Measurements from ENCODE around the gene SLAMF6. TPM values are rescaled to one million over a fixed set of nuclear protein-coding genes. Genes with fewer than 3 reads are reported as not detected.

The SLAMF6 gene
- total and polyA plus RNA-seq, 4 experiments from 2014 or later, result 56.4 to 105 (median 78.0) TPM

GRCh38 chr1:160553778-160554177 is 30.7 kb upstream of the SLAMF6 start:
- peak overlapping the region in 4 of 7 donors; percentile 22 to 61 (median 54) for H3K27ac Mint-ChIP-seq
- H3K4me1 Mint-ChIP-seq, result peaks cover 32 to 54% (median 42%) of the 10 kb centered on the region in 4 donors

GRCh38 chr1:160552425-160552824 is 29.4 kb upstream of the SLAMF6 start:
- CTCF ChIA-PET (ENCODE audit: partially characterized antibody), result interaction anchor here (0.6 to 20.9 kb wide), 5 partner anchors 10 to 124 kb away, joined by 3 to 359 read pairs (median 6); no protein-coding TSS in a partner anchor
- H3K4me1 ChIP-seq (ENCODE audit: insufficient read depth, low read length), result peaks cover 48% of the 10 kb centered on the region
- no peak for DNase-seq
- Mint-ChIP-seq H3K36me3 (peaks cover 51 to 59% of the 10 kb centered on the region in 2 donors), H3K27ac (peak overlapping the region in 4 of 7 donors; percentile 36 to 66 (median 52)), H3K4me3 (no peak overlapping the region), H3K9me3 (no peaks in the 10 kb centered on the region), H3K4me1 (peaks cover 26 to 42% (median 33%) of the 10 kb centered on the region in 4 donors), H3K27me3 (no peaks in the 10 kb centered on the region)
- no peak overlapping the region for H3K4me3 ChIP-seq (ENCODE audit: low read length in 2 of 2)
- POLR2A ChIA-PET (ENCODE audit: partially characterized antibody), result interaction anchor here (0.8 to 24.0 kb wide), 5 partner anchors 12 to 54 kb away, joined by 3 to 639 read pairs (median 4); partner anchors contain the start of gene CD84
- peaks cover 63% of the 10 kb centered on the region for H3K36me3 ChIP-seq (ENCODE audit: insufficient read depth, low read length)
- H3K9me3 ChIP-seq (ENCODE audit: control insufficient read depth in 1 of 2, low read length in 2 of 2), result no peaks in the 10 kb centered on the region
- H3K27me3 ChIP-seq (ENCODE audit: insufficient read depth, low read length), result no peaks in the 10 kb centered on the region
- intact Hi-C loops (cut with micrococcal nuclease), result no loop called here
- no peak overlapping the region for H3K27ac ChIP-seq (ENCODE audit: low read depth, low read length)

More at GRCh38 chr1:160553778-160554177, 30.7 kb upstream of the SLAMF6 start:
- Histone ChIP-seq H3K4me3 (ENCODE audit: low read length in 2 of 2) (no peak overlapping the region), H3K9me3 (ENCODE audit: control insufficient read depth in 1 of 2, low read length in 2 of 2) (no peaks in the 10 kb centered on the region), H3K27ac (ENCODE audit: low read depth, low read length) (no peak overlapping the region), H3K36me3 (ENCODE audit: insufficient read depth, low read length) (peaks cover 49% of the 10 kb centered on the region), H3K4me1 (ENCODE audit: insufficient read depth, low read length) (peaks cover 61% of the 10 kb centered on the region), H3K27me3 (ENCODE audit: insufficient read depth, low read length) (no peaks in the 10 kb centered on the region)
- intact Hi-C loops (cut with micrococcal nuclease), result no loop called here
- no peaks in the 10 kb centered on the region for H3K9me3 Mint-ChIP-seq
- no peak overlapping the region for H3K4me3 Mint-ChIP-seq
- ChIA-PET POLR2A (ENCODE audit: partially characterized antibody) (interaction anchor here (1.0 to 24.0 kb wide), 5 partner anchors 10 to 93 kb away, joined by 3 to 639 read pairs (median 4); partner anchors contain the start of genes CD84 and SLAMF1), CTCF (ENCODE audit: partially characterized antibody) (interaction anchor here (1.2 to 20.9 kb wide), 6 partner anchors 11 to 121 kb away, joined by 3 to 359 read pairs (median 6); no protein-coding TSS in a partner anchor)
- peaks cover 43 to 48% of the 10 kb centered on the region in 2 donors for H3K36me3 Mint-ChIP-seq
- DNase-seq, result no peak
- no peaks in the 10 kb centered on the region for H3K27me3 Mint-ChIP-seq

DNA sequence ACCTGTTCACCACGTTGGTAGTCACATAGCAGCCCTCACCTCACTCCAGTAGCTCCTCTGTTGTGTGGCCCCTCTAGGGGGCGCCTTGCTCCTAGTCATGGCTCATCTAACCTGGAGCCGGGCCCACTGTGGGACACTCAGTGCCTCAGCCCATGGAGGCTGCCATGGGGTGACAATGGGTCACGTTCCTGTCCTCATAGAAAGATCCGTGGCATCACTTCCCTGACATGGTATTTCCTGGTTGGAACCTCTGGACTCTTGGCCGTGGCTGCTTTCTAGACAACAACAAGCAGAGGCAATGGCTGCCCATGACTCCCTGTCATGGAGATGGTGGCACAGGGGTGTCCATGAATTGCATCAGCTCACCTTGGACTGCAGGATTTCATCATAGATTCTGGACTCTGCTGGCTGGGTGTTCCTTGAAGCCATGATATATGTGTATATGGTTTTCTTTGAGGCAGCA is 27.5 kb upstream of the SLAMF6 start:
- Histone ChIP-seq H3K4me3 (ENCODE audit: low read length in 2 of 2) (no peak overlapping the region), H3K4me1 (ENCODE audit: insufficient read depth, low read length) (peaks cover 36% of the 10 kb centered on the region), H3K36me3 (ENCODE audit: insufficient read depth, low read length) (peaks cover 74% of the 10 kb centered on the region), H3K27me3 (ENCODE audit: insufficient read depth, low read length) (no peaks in the 10 kb centered on the region), H3K9me3 (ENCODE audit: control insufficient read depth in 1 of 2, low read length in 2 of 2) (no peaks in the 10 kb centered on the region), H3K27ac (ENCODE audit: low read depth, low read length) (no peak overlapping the region)
- POLR2A ChIA-PET (ENCODE audit: partially characterized antibody), result interaction anchor here (1.3 to 24.0 kb wide), 4 partner anchors 10 to 56 kb away, joined by 6 to 639 read pairs (median 24); partner anchors contain the start of gene CD84
- H3K9me3 Mint-ChIP-seq, result no peaks in the 10 kb centered on the region
- intact Hi-C loops (cut with micrococcal nuclease), result loop anchor here (1.0 kb wide), 1 partner anchor 57 kb away; no protein-coding TSS in a partner anchor
- CTCF ChIA-PET (ENCODE audit: partially characterized antibody), result interaction anchor here (0.7 to 20.9 kb wide), 16 partner anchors 8 to 124 kb away, joined by 3 to 359 read pairs (median 5); no protein-coding TSS in a partner anchor
- peak in 4 of 5 donors; percentile 43 to 54 (median 46) for DNase-seq
- peak overlapping the region in 5 of 7 donors; percentile 27 to 77 (median 64) for H3K27ac Mint-ChIP-seq
- H3K4me3 Mint-ChIP-seq, result peak overlapping the region in 1 of 8 donors; percentile 36
- H3K4me1 Mint-ChIP-seq, result peaks cover 16 to 40% (median 27%) of the 10 kb centered on the region in 4 donors
- no peaks in the 10 kb centered on the region for H3K27me3 Mint-ChIP-seq
- H3K36me3 Mint-ChIP-seq, result peaks cover 60 to 74% of the 10 kb centered on the region in 2 donors

DNA sequence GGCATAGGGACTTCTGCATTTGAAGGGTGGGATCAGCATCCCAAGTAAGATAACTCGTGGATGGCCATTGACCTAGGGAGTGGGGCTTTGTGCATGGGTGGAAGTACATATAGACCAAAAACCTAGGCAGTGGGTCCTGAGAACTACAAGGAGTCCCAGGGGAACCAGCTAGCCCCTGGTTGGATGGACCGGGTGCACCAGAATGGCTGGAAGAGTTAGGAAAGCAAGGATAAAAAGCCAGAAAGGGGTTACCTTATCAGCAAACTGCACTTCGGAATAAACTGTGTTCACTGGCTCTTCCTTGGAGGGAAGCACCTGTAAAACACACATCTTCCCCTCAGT is 26.6 kb upstream of the SLAMF6 start:
- peaks cover 22 to 45% (median 32%) of the 10 kb centered on the region in 4 donors for H3K4me1 Mint-ChIP-seq
- no peak overlapping the region for H3K27ac ChIP-seq (ENCODE audit: low read depth, low read length)

GRCh38 chr1:160548960-160549664 is 26.1 kb upstream of the SLAMF6 start:
- Mint-ChIP-seq H3K4me1 (peaks cover 22 to 51% (median 35%) of the 10 kb centered on the region in 4 donors), H3K9me3 (no peaks in the 10 kb centered on the region), H3K36me3 (peaks cover 63 to 77% of the 10 kb centered on the region in 2 donors), H3K4me3 (no peak overlapping the region), H3K27ac (peak overlapping the region in 6 of 7 donors; percentile 6 to 84 (median 64)), H3K27me3 (no peaks in the 10 kb centered on the region)
- ChIA-PET CTCF (ENCODE audit: partially characterized antibody) (interaction anchor here (0.9 to 20.9 kb wide), 9 partner anchors 9 to 219 kb away, joined by 3 to 359 read pairs (median 3); no protein-coding TSS in a partner anchor), POLR2A (ENCODE audit: partially characterized antibody) (interaction anchor here (1.1 to 24.0 kb wide), 5 partner anchors 11 to 120 kb away, joined by 3 to 639 read pairs (median 21); partner anchors contain the start of gene CD84)
- no peak overlapping the region for H3K27ac ChIP-seq (ENCODE audit: low read depth, low read length)
- no peak for DNase-seq
- peaks cover 70% of the 10 kb centered on the region for H3K36me3 ChIP-seq (ENCODE audit: insufficient read depth, low read length)
- peaks cover 45% of the 10 kb centered on the region for H3K4me1 ChIP-seq (ENCODE audit: insufficient read depth, low read length)
- no peaks in the 10 kb centered on the region for H3K27me3 ChIP-seq (ENCODE audit: insufficient read depth, low read length)
- no peak overlapping the region for H3K4me3 ChIP-seq (ENCODE audit: low read length in 2 of 2)
- intact Hi-C loops (cut with micrococcal nuclease), result no loop called here
- no peaks in the 10 kb centered on the region for H3K9me3 ChIP-seq (ENCODE audit: control insufficient read depth in 1 of 2, low read length in 2 of 2)

More for the DNA sequence above, 26.6 kb upstream of the SLAMF6 start:
- H3K27me3 ChIP-seq (ENCODE audit: insufficient read depth, low read length), result no peaks in the 10 kb centered on the region
- Mint-ChIP-seq H3K27ac (peak overlapping the region in 4 of 7 donors; percentile 46 to 78 (median 67)), H3K4me3 (no peak overlapping the region), H3K36me3 (peaks cover 63 to 79% of the 10 kb centered on the region in 2 donors), H3K27me3 (no peaks in the 10 kb centered on the region), H3K9me3 (no peaks in the 10 kb centered on the region)
- DNase-seq, result no peak
- peaks cover 74% of the 10 kb centered on the region for H3K36me3 ChIP-seq (ENCODE audit: insufficient read depth, low read length)
- POLR2A ChIA-PET (ENCODE audit: partially characterized antibody), result interaction anchor here (1.1 to 24.0 kb wide), 5 partner anchors 11 to 121 kb away, joined by 3 to 639 read pairs (median 21); partner anchors contain the start of gene CD84
- no peak overlapping the region for H3K4me3 ChIP-seq (ENCODE audit: low read length in 2 of 2)
- H3K9me3 ChIP-seq (ENCODE audit: control insufficient read depth in 1 of 2, low read length in 2 of 2), result no peaks in the 10 kb centered on the region
- H3K4me1 ChIP-seq (ENCODE audit: insufficient read depth, low read length), result peaks cover 40% of the 10 kb centered on the region
- intact Hi-C loops (cut with micrococcal nuclease), result loop anchor here (1.0 kb wide), 1 partner anchor 58 kb away; no protein-coding TSS in a partner anchor
- CTCF ChIA-PET (ENCODE audit: partially characterized antibody), result interaction anchor here (0.9 to 20.9 kb wide), 15 partner anchors 7 to 219 kb away, joined by 3 to 359 read pairs (median 5); no protein-coding TSS in a partner anchor

DNA sequence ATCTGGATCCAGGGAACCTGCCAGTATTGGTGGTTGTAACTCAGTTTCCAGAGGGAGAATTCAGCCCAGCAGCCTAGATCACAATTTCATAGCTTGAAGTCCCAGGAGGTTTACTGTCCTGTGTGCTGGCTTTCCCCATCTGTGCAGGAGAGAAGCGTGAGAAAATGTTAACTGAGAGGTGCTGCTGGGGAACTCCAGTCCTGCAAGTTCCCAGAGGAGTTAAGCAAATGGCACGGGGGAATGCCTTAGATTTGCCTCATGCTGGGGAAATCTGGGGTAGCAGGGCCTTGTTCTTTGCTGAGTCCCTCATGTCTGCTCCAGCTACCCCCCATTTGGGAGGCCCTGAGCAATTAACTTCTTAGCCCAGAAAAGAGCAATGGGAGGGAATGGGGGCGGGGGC is 25.1 kb upstream of the SLAMF6 start:
- Mint-ChIP-seq H3K36me3 (peaks cover 55 to 69% of the 10 kb centered on the region in 2 donors), H3K4me3 (no peak overlapping the region), H3K4me1 (peaks cover 27 to 50% (median 38%) of the 10 kb centered on the region in 4 donors), H3K27me3 (no peaks in the 10 kb centered on the region), H3K9me3 (no peaks in the 10 kb centered on the region), H3K27ac (peak overlapping the region in 5 of 7 donors; percentile 37 to 84 (median 76))
- Histone ChIP-seq H3K9me3 (ENCODE audit: control insufficient read depth in 1 of 2, low read length in 2 of 2) (no peaks in the 10 kb centered on the region), H3K4me3 (ENCODE audit: low read length in 2 of 2) (no peak overlapping the region), H3K27me3 (ENCODE audit: insufficient read depth, low read length) (no peaks in the 10 kb centered on the region), H3K36me3 (ENCODE audit: insufficient read depth, low read length) (peaks cover 64% of the 10 kb centered on the region), H3K27ac (ENCODE audit: low read depth, low read length) (no peak overlapping the region), H3K4me1 (ENCODE audit: insufficient read depth, low read length) (peaks cover 51% of the 10 kb centered on the region)
- CTCF ChIA-PET (ENCODE audit: partially characterized antibody), result interaction anchor here (0.7 to 20.9 kb wide), 5 partner anchors 12 to 111 kb away, joined by 3 to 359 read pairs (median 3); no protein-coding TSS in a partner anchor
- intact Hi-C loops (cut with micrococcal nuclease), result no loop called here
- POLR2A ChIA-PET (ENCODE audit: partially characterized antibody), result interaction anchor here (0.6 to 24.0 kb wide), 4 partner anchors 12 to 59 kb away, joined by 3 to 639 read pairs (median 16); partner anchors contain the start of genes CD84 and SLAMF6
- no peak for DNase-seq
